GM19193 (cell line): ENCODE data around the gene ZNF3.

ENCODE experiments used
- POLR2A ChIP-seq: IDR thresholded peaks from 4 replicates; pipeline ENCODE4 v1.6.1; 2011; ENCODE audit not compliant: insufficient read depth, insufficient read length; ENCODE audit errors: extremely low read depth

The ZNF3 gene

GRCh38 chr7:100081535-100082102 lies at the start of gene ZNF3:
ZNF3 (minus strand) TSS chr7:100081723; CDS start chr7:100077357, 4,366 bp downstream.
- TF ChIP-seq POLR2A, result peak; percentile 88

DNA sequence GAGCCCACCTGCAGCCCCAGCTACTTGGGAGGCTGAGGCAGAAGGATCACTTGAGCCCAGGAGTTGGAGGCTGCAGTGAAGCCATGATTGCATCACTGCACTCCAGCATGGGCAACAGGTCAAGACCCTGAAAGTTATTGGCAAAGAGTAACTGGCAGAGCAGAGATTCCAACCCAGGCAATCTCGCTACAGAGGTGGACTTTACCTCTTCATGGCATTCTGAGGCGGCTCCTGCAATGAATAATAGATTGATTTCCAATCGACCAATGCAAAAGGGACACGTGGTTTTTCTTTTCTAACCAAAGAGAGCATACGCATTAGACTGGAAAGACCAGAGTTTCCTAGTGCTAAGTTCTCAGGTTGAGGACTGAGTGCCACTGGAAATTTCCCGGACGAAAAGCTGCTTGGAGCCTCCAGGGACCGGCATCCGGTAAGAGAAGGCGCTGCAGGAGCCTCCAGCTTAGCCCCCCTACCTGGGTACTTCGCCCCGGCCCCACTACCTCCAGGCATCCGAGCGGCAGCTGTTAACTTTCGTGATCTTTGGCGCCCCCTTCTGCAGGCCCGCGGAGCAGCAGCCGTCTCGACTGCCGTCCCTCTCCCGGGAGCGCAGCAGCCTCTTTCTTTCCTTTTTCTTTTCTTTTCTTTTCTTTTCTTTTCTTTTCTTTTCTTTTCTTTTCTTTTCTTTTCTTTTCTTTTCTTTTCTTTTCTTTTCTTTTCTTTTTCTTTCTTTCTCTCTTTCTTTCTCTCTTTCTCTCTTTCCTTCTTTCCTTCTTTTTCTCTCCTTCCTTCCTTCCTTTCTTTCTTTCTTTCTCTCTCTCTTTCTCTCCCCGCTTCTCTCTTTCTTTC lies 49.3 kb upstream of the ZNF3 start:
- TF ChIP-seq POLR2A, result no peak

DNA sequence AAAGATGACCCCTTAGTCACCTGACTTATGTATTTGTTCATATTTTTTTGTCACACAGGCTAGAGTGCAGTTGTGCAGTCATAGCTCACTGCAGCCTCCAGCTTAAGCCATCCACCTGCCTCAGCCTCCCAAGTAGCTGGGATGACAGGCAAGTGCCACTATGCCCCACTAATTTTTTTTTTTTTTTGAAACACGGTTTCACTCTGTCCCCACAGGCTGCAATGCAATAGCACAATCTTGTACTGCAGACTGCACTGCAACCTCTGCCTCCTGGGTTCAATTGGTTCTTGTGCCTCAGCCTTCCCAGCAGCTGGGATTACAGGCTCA lies 47.1 kb upstream of the ZNF3 start:
- TF ChIP-seq POLR2A, result no peak

GRCh38 chr7:100127866-100128636 lies 46.5 kb upstream of the ZNF3 start:
- TF ChIP-seq POLR2A, result no peak

GRCh38 chr7:100126931-100127865 lies 45.7 kb upstream of the ZNF3 start, which contains the start of gene MBLAC1:
MBLAC1 (plus strand) TSS chr7:100126967; CDS start chr7:100127396, 429 bp downstream.
- peak; percentile 87 for TF ChIP-seq POLR2A

GRCh38 chr7:100126239-100126930 lies 44.9 kb upstream of the ZNF3 start:
- no peak for TF ChIP-seq POLR2A

- no peak for TF ChIP-seq POLR2A
Measured at GRCh38 chr7:100124301-100125230, 43.0 kb upstream of the ZNF3 start.

DNA sequence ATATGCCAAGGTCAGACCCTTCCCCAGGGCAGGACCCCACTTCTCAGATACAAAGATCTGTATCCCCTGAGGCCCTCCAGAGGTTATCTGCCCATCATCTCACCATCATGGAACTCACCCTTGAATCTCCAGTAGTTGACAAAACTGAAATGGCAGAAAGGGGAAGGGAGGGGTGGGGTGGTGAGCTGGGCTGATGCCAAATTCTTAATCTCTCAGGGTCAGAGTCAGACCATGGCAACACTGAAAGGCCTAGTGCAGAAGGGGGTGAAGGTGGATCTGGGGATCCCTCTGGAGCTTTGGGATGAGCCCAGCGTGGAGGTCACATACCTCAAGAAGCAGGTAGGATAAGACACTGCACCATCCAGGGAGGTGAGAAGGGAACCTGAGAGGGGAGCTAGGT lies 41.0 kb upstream of the ZNF3 start:
- TF ChIP-seq POLR2A, result no peak

DNA sequence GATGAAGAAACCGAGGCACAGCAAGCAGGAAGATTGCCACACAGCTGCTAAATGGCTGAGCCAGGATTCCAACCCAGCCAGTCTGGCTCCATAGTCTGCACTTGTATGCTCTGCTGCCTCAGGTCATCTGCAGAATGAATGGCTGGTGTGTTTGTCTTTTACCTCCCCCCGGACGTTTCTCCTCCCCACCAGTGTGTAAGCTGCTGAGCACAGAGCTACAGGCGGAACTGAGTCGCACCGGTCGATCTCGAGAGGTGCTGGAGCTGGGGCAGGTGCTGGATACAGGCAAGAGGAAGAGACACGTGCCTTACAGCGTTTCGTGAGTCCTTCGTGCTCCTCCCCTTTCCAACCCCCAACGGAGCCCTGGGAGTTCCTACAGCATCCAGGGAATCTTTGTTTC lies 40.5 kb upstream of the ZNF3 start:
- no peak for TF ChIP-seq POLR2A

GRCh38 chr7:100120733-100121036 lies 39.2 kb upstream of the ZNF3 start:
- TF ChIP-seq POLR2A, result no peak

- TF ChIP-seq POLR2A, result no peak
Measured at GRCh38 chr7:100119970-100120732, 38.6 kb upstream of the ZNF3 start.
